ENCODE data around the gene JUN. TPM values are rescaled to one million over a fixed set of nuclear protein-coding genes. Genes with fewer than 3 reads are reported as not detected.

JUN gene
- total RNA-seq, 1 donor from 2014 or later: 89.6 TPM

- no peak for DNase-seq (ENCODE audit: low read depth)
- TF ChIP-seq CTCF (conservative IDR thresholded peaks at IDR 0.05; ENCODE audit: low read depth, low read length): no peak
- H3K4me3 ChIP-seq (ENCODE audit: low read depth, low read length): no peak overlapping the region
Measured at GRCh38 chr1:58791106-58791505, 7.3 kb upstream of the JUN start.

- DNase-seq (ENCODE audit: low read depth): no peak
- no peak for TF ChIP-seq CTCF (conservative IDR thresholded peaks at IDR 0.05; ENCODE audit: low read depth, low read length)
- H3K4me3 ChIP-seq (ENCODE audit: low read depth, low read length): no peak overlapping the region
Measured at GRCh38 chr1:58789996-58790660, 6.3 kb upstream of the JUN start.

- TF ChIP-seq CTCF (conservative IDR thresholded peaks at IDR 0.05; ENCODE audit: low read depth, low read length): no peak
- H3K4me3 ChIP-seq (ENCODE audit: low read depth, low read length): no peak overlapping the region
- no peak for DNase-seq (ENCODE audit: low read depth)
Measured at GRCh38 chr1:58789322-58789856, 5.5 kb upstream of the JUN start.

- DNase-seq (ENCODE audit: low read depth): no peak
- no peak for TF ChIP-seq CTCF (conservative IDR thresholded peaks at IDR 0.05; ENCODE audit: low read depth, low read length)
- no peak overlapping the region for H3K4me3 ChIP-seq (ENCODE audit: low read depth, low read length)
Measured at GRCh38 chr1:58788259-58788658, 4.4 kb upstream of the JUN start.

GRCh38 chr1:58786927-58787245, 3.0 kb upstream of the JUN start:
- no peak overlapping the region for H3K4me3 ChIP-seq (ENCODE audit: low read depth, low read length)
- no peak for DNase-seq (ENCODE audit: low read depth)
- TF ChIP-seq CTCF (conservative IDR thresholded peaks at IDR 0.05; ENCODE audit: low read depth, low read length): no peak

GRCh38 chr1:58786184-58786926, 2.5 kb upstream of the JUN start:
- no peak overlapping the region for H3K4me3 ChIP-seq (ENCODE audit: low read depth, low read length)
- no peak for DNase-seq (ENCODE audit: low read depth)
- TF ChIP-seq CTCF (conservative IDR thresholded peaks at IDR 0.05; ENCODE audit: low read depth, low read length): no peak

Data from epithelial cell of proximal tubule (primary cell).